Smooth muscle cell (in vitro differentiated cells): ENCODE results near the gene MACROH2A1. TPM values are rescaled to one million over a fixed set of nuclear protein-coding genes. Genes with fewer than 3 reads are reported as not detected.

Experiments used
- DNase-seq: peaks from one replicate; lab custom pipeline; 2025; ENCODE audit not compliant: unreplicated experiment; lab: John Stamatoyannopoulos, UW
- H2AFZ ChIP-seq: fragments of 200-600 bp; sonication (generic); 2 replicates; pipeline ENCODE4 v1.6.0; 2016; ENCODE audit warnings: antibody characterized with exemption, low read depth, mild to moderate bottlenecking
- H3F3A ChIP-seq: fragments of 200-600 bp; sonication (generic); 2 replicates; pipeline ENCODE4 v1.6.0; 2017; ENCODE audit warnings: antibody characterized with exemption, low read depth
- H3K27ac ChIP-seq: fragments of 200-600 bp; sonication (generic); 2 replicates; pipeline ENCODE4 v1.5.1; 2016; ENCODE audit warnings: low read depth, mild to moderate bottlenecking
- H3K27me3 ChIP-seq: fragments of 200-600 bp; sonication (generic); 2 replicates; pipeline ENCODE4 v1.6.1; 2016; ENCODE audit warnings: low read depth, mild to moderate bottlenecking
- H3K36me3 ChIP-seq: fragments of 200-600 bp; sonication (generic); 2 replicates; pipeline ENCODE4 v1.5.1; 2016; ENCODE audit warnings: low read depth
- H3K4me1 ChIP-seq: fragments of 200-600 bp; sonication (generic); 2 replicates; pipeline ENCODE4 v1.5.1; 2016; ENCODE audit warnings: low read depth
- H3K4me2 ChIP-seq: fragments of 200-600 bp; sonication (generic); 2 replicates; pipeline ENCODE4 v1.6.0; 2016; ENCODE audit warnings: mild to moderate bottlenecking
- H3K4me3 ChIP-seq: fragments of 200-600 bp; sonication (generic); 2 replicates; pipeline ENCODE4 v1.5.1; 2016; ENCODE audit warnings: mild to moderate bottlenecking
- H3K79me2 ChIP-seq: fragments of 200-600 bp; sonication (generic); 2 replicates; pipeline ENCODE4 v1.6.0; 2016; ENCODE audit warnings: low read depth, mild to moderate bottlenecking
- H3K9ac ChIP-seq: fragments of 200-600 bp; sonication (generic); 2 replicates; pipeline ENCODE4 v1.6.0; 2016; ENCODE audit warnings: low read depth
- H3K9me3 ChIP-seq: fragments of 200-600 bp; sonication (generic); replicated peaks from 2 replicates; pipeline ENCODE4 v1.5.1; 2016; ENCODE audit warnings: low read depth
- H4K20me1 ChIP-seq: fragments of 200-600 bp; sonication (generic); 2 replicates; pipeline ENCODE4 v1.6.0; 2016; ENCODE audit warnings: low read depth
- CTCF ChIP-seq: fragments of 200-600 bp; sonication (generic); IDR thresholded peaks from 2 replicates; pipeline ENCODE4 v1.5.1; 2017; ENCODE audit warnings: borderline replicate concordance, mild to moderate bottlenecking, antibody characterized with exemption; ENCODE audit not compliant: insufficient read depth, poor library complexity, severe bottlenecking
- WGBS: methylation state at CpG from one replicate; pipeline ENCODE4 v1.1.7; 2016; ENCODE audit warnings: low lambda C conversion rate; 5-methylcytosine and 5-hydroxymethylcytosine counted together
- polyA plus RNA-seq: library from polyadenylated mRNA; unstranded; fragments of >200 nt; fragmentation: Nextera tagmentation; extraction: Ambion mirVana; gene quantifications from 2 replicates; pipeline ENCODE4 v1.2.1, GENCODE V29; 2016
- total RNA-seq: library from RNA; depleted of rRNA; stranded (reverse); fragments of >200 nt; gene quantifications from 2 replicates; pipeline ENCODE4 v1.2.3, GENCODE V29; 2014

The MACROH2A1 gene
- total and polyA plus RNA-seq, 2 experiments from 2014 or later: 309 to 371 TPM

GRCh38 chr5:135395451-135395850 is 3.6 kb downstream of the MACROH2A1 start:
- Histone ChIP-seq H3K79me2 (peaks cover 80% of the 10 kb centered on the region), H3K27ac (peak overlapping the region; percentile 96), H3K4me2 (peak overlapping the region; percentile 93), H3K4me3 (no peak overlapping the region), H4K20me1 (peaks cover 79% of the 10 kb centered on the region), H3K4me1 (peaks cover 56% of the 10 kb centered on the region), H3K9me3 (no peaks in the 10 kb centered on the region), H3K36me3 (no peaks in the 10 kb centered on the region), H3K9ac (no peak overlapping the region), H3F3A (peaks cover 29% of the 10 kb centered on the region), H3K27me3 (no peaks in the 10 kb centered on the region), H2AFZ (no peak overlapping the region)
- 48% methylated on average over 5 of the region's 5 CpGs for WGBS
- no peak for TF ChIP-seq CTCF
- no peak for DNase-seq

- peak overlapping the region; percentile 93 for H3K4me2 ChIP-seq
- H3K4me3 ChIP-seq: no peak overlapping the region
- WGBS: 79% methylated on average over 1 of the region's 1 CpG
- no peak for TF ChIP-seq CTCF
- DNase-seq: no peak
- peaks cover 29% of the 10 kb centered on the region for H3F3A ChIP-seq
- H3K9me3 ChIP-seq: no peaks in the 10 kb centered on the region
- H3K36me3 ChIP-seq: no peaks in the 10 kb centered on the region
- no peaks in the 10 kb centered on the region for H3K27me3 ChIP-seq
- H3K79me2 ChIP-seq: peaks cover 83% of the 10 kb centered on the region
- peaks cover 87% of the 10 kb centered on the region for H4K20me1 ChIP-seq
- H3K9ac ChIP-seq: no peak overlapping the region
- peaks cover 51% of the 10 kb centered on the region for H3K4me1 ChIP-seq
- no peak overlapping the region for H2AFZ ChIP-seq
- peak overlapping the region; percentile 96 for H3K27ac ChIP-seq
Observed at GRCh38 chr5:135394095-135394494, 4.9 kb downstream of the MACROH2A1 start.

- H3K36me3 ChIP-seq: peaks cover under 1% of the 10 kb centered on the region
- 17% methylated on average over 3 of the region's 3 CpGs for WGBS
- peaks cover 88% of the 10 kb centered on the region for H4K20me1 ChIP-seq
- H3K79me2 ChIP-seq: peaks cover 84% of the 10 kb centered on the region
- peak overlapping the region; percentile 93 for H3K4me2 ChIP-seq
- H3K27ac ChIP-seq: peak overlapping the region; percentile 96
- no peak overlapping the region for H3K4me3 ChIP-seq
- H3K27me3 ChIP-seq: no peaks in the 10 kb centered on the region
- H3K4me1 ChIP-seq: peaks cover 51% of the 10 kb centered on the region
- H3F3A ChIP-seq: peaks cover 30% of the 10 kb centered on the region
- H3K9ac ChIP-seq: no peak overlapping the region
- no peak for DNase-seq
- no peaks in the 10 kb centered on the region for H3K9me3 ChIP-seq
- TF ChIP-seq CTCF: no peak
- no peak overlapping the region for H2AFZ ChIP-seq
Observed at GRCh38 chr5:135393691-135394090, 5.3 kb downstream of the MACROH2A1 start.

- no peaks in the 10 kb centered on the region for H3K27me3 ChIP-seq
- no peak overlapping the region for H2AFZ ChIP-seq
- H3K9ac ChIP-seq: no peak overlapping the region
- no peak overlapping the region for H3K4me3 ChIP-seq
- WGBS: 93% methylated on average over 1 of the region's 1 CpG
- DNase-seq: no peak
- peak overlapping the region; percentile 96 for H3K27ac ChIP-seq
- H3K79me2 ChIP-seq: peaks cover 84% of the 10 kb centered on the region
- peak overlapping the region; percentile 93 for H3K4me2 ChIP-seq
- peaks cover 5% of the 10 kb centered on the region for H3K36me3 ChIP-seq
- H3K9me3 ChIP-seq: no peaks in the 10 kb centered on the region
- H3K4me1 ChIP-seq: peaks cover 51% of the 10 kb centered on the region
- no peak for TF ChIP-seq CTCF
- H3F3A ChIP-seq: peaks cover 34% of the 10 kb centered on the region
- H4K20me1 ChIP-seq: peaks cover 92% of the 10 kb centered on the region
Observed at GRCh38 chr5:135393229-135393628, 5.8 kb downstream of the MACROH2A1 start.
